Erythroblast (primary cell): ENCODE measurements around the gene DIO3.

Source experiments
- GATA1 ChIP-seq: IDR thresholded peaks from 2 replicates; pipeline ENCODE4 v1.6.1; 2011; ENCODE audit warnings: low read depth, mild to moderate bottlenecking, control low read depth, low read length, moderate library complexity
- POLR2A ChIP-seq: IDR thresholded peaks from 2 replicates; pipeline ENCODE4 v1.6.1; 2011; ENCODE audit warnings: mild to moderate bottlenecking, low read length

- no peak for TF ChIP-seq POLR2A
- no peak for TF ChIP-seq GATA1
Measured at GRCh38 chr14:101543814-101544213, 17.5 kb upstream of the DIO3 start.
